Mesenchymal stem cell (in vitro differentiated cells and primary cell): ENCODE data around the gene CLIC4.
A peak's percentile ranks its signal among the peaks of the same experiment; 100 is the strongest.

Experiments
- DNase-seq: peaks from one replicate; pipeline ENCODE4 v3.0.0-alpha.2; 2013
- H2AFZ ChIP-seq: one replicate; pipeline ENCODE4 v1.6.1; 2013; ENCODE audit warnings: low read depth, mild to moderate bottlenecking, control low read depth, inconsistent platforms, low read length, moderate library complexity
- H2AK5ac ChIP-seq: 2 replicates; pipeline ENCODE4 v1.6.1; 2013; ENCODE audit warnings: low read length, moderate library complexity, mild to moderate bottlenecking, inconsistent platforms; ENCODE audit not compliant: severe bottlenecking
- H2BK120ac ChIP-seq: one replicate; pipeline ENCODE4 v1.6.1; 2013; ENCODE audit warnings: low read depth, mild to moderate bottlenecking, inconsistent platforms, low read length, moderate library complexity
- H2BK12ac ChIP-seq, 2 experiments: one replicate each; pipeline ENCODE4 v1.6.1; 2013; ENCODE audit warnings: inconsistent platforms in 2 of 2, low read length in 2 of 2, mild to moderate bottlenecking in 2 of 2, moderate library complexity in 2 of 2, control low read depth in 1 of 2
- H2BK15ac ChIP-seq: one replicate; pipeline ENCODE4 v1.6.1; 2013; ENCODE audit warnings: mild to moderate bottlenecking, low read depth, inconsistent platforms; ENCODE audit not compliant: poor library complexity, severe bottlenecking
- H2BK5ac ChIP-seq: 2 replicates; pipeline ENCODE4 v1.6.1; 2013; ENCODE audit warnings: low read depth, mild to moderate bottlenecking, low read length, control low read depth, inconsistent platforms; ENCODE audit not compliant: poor library complexity, severe bottlenecking
- H3K14ac ChIP-seq, 2 experiments: one replicate each; pipeline ENCODE4 v1.6.1; 2013; ENCODE audit warnings: inconsistent platforms in 2 of 2, low read length in 2 of 2, control low read depth in 1 of 2, mild to moderate bottlenecking in 1 of 2, moderate library complexity in 1 of 2
- H3K18ac ChIP-seq, 2 experiments: one replicate each; pipeline ENCODE4 v1.6.1; 2013; ENCODE audit warnings: inconsistent platforms in 2 of 2, low read length in 2 of 2, control low read depth in 1 of 2, low read depth in 1 of 2, mild to moderate bottlenecking in 1 of 2
- H3K23ac ChIP-seq, 2 experiments: one replicate each; pipeline ENCODE4 v1.6.1; 2013; ENCODE audit warnings: inconsistent platforms in 2 of 2, low read length in 2 of 2, mild to moderate bottlenecking in 2 of 2, moderate library complexity in 2 of 2, control low read depth in 1 of 2
- H3K27ac ChIP-seq: 2 replicates; pipeline ENCODE4 v1.5.1; 2013; ENCODE audit warnings: mild to moderate bottlenecking, moderate library complexity, low read length, control low read depth, inconsistent platforms; ENCODE audit not compliant: poor library complexity, severe bottlenecking
- H3K27me3 ChIP-seq, 2 experiments: 2 replicates each; pipeline versions ENCODE4 v1.6.1 to v1.7.0; 2013; ENCODE audit warnings: low read length in 2 of 2, mild to moderate bottlenecking in 2 of 2, moderate library complexity in 2 of 2, control low read depth in 1 of 2, inconsistent platforms in 1 of 2; ENCODE audit not compliant: control insufficient read depth in 1 of 2, insufficient read depth in 1 of 2
- H3K36me3 ChIP-seq, 2 experiments: 2 replicates each; pipeline versions ENCODE4 v1.6.1 to v1.7.0; 2013; ENCODE audit warnings: low read length in 2 of 2, control low read depth in 1 of 2, inconsistent platforms in 1 of 2, low read depth in 1 of 2, mild to moderate bottlenecking in 1 of 2; ENCODE audit not compliant: insufficient read depth in 2 of 2, control insufficient read depth in 1 of 2
- H3K4ac ChIP-seq, 2 experiments: one replicate each; pipeline ENCODE4 v1.6.1; 2013; ENCODE audit warnings: inconsistent platforms in 2 of 2, low read length in 2 of 2, mild to moderate bottlenecking in 2 of 2, moderate library complexity in 2 of 2, control low read depth in 1 of 2, low read depth in 1 of 2
- H3K4me1 ChIP-seq: 2 replicates; pipeline ENCODE4 v1.6.1; 2013; ENCODE audit warnings: low read depth, low read length, control low read depth; ENCODE audit not compliant: control insufficient read depth, insufficient read depth
- H3K4me2 ChIP-seq: 2 replicates; pipeline ENCODE4 v1.6.1; 2013; ENCODE audit warnings: low read length, mild to moderate bottlenecking, inconsistent platforms; ENCODE audit not compliant: poor library complexity, severe bottlenecking
- H3K4me3 ChIP-seq, 2 experiments: 2 replicates each; pipeline versions ENCODE4 v1.5.1 to v1.7.0; 2013; ENCODE audit warnings: low read length in 2 of 2, mild to moderate bottlenecking in 2 of 2, control low read depth in 1 of 2, low read depth in 1 of 2; ENCODE audit not compliant: insufficient read depth in 1 of 2
- H3K79me1 ChIP-seq: replicated peaks from 2 replicates; pipeline ENCODE4 v1.6.1; 2013; ENCODE audit warnings: mild to moderate bottlenecking, control low read depth, low read length, inconsistent platforms; ENCODE audit not compliant: poor library complexity, severe bottlenecking
- H3K9ac ChIP-seq: 2 replicates; pipeline ENCODE4 v1.7.0; 2013; ENCODE audit warnings: mild to moderate bottlenecking, low read length, moderate library complexity
- H3K9me3 ChIP-seq: 2 replicates; pipeline ENCODE4 v1.7.0; 2013; ENCODE audit warnings: mild to moderate bottlenecking, low read length; ENCODE audit not compliant: control insufficient read depth
- H4K8ac ChIP-seq: one replicate; pipeline ENCODE4 v1.6.1; 2013; ENCODE audit warnings: inconsistent platforms, mild to moderate bottlenecking, low read length, moderate library complexity
- H4K91ac ChIP-seq: one replicate; pipeline ENCODE4 v1.6.1; 2013; ENCODE audit warnings: mild to moderate bottlenecking, low read length, inconsistent platforms
- WGBS: methylation state at CpG from one replicate; pipeline ENCODE4 v1.1.7; 2013; ENCODE audit warnings: mixed read lengths; 5-methylcytosine and 5-hydroxymethylcytosine counted together

Gene CLIC4

DNA sequence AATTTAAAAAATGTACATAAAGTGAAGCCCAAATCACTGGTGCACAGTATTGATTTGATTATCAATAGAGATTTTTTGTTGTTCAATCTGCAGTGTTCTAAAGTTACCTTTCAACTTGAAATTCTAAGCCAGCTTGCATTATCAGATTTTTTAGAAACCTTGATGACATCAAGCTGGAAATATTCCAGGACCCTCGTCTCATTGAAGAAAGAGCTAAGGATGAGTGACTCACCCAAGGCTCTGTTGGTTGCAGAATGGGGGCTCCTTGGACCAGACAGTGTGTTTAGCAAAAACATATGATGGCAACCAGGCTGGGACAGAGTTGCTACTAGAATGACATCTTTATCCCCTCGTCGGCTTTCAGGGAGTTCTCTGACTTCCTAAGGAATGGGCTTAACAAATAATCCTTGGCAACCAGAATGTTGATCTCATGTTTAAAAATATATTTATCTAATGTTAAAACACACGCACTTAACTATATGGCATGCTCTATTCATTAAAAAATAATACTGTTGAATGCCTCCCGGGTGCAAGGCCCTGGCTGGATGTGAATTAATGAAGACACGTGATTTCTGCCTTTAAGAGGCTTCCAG lies 105.2 kb downstream of the CLIC4 start:
- Histone ChIP-seq H3K4me2 (no peak overlapping the region), H3K79me1 (no peaks in the 10 kb centered on the region), H3K18ac (no peak overlapping the region), H2BK15ac (no peak overlapping the region), H3K9me3 (no peaks in the 10 kb centered on the region), H2BK12ac (no peak overlapping the region), H4K91ac (no peak overlapping the region), H3K36me3 (peaks cover 9 to 20% of the 10 kb centered on the region in 2 experiments), H2BK120ac (no peak overlapping the region), H4K8ac (no peak overlapping the region), H3K9ac (no peak overlapping the region), H3K4me3 (no peak overlapping the region), H2AK5ac (no peak overlapping the region), H3K27ac (no peak overlapping the region), H2AFZ (no peak overlapping the region), H3K4me1 (peaks cover 14% of the 10 kb centered on the region), H3K4ac (no peak overlapping the region), H3K14ac (no peak overlapping the region), H3K27me3 (no peaks in the 10 kb centered on the region), H3K23ac (no peak overlapping the region), H2BK5ac (no peak overlapping the region)
- WGBS, result 73% methylated on average over 4 of the region's 6 CpGs
- peak; percentile 37 for DNase-seq

DNA sequence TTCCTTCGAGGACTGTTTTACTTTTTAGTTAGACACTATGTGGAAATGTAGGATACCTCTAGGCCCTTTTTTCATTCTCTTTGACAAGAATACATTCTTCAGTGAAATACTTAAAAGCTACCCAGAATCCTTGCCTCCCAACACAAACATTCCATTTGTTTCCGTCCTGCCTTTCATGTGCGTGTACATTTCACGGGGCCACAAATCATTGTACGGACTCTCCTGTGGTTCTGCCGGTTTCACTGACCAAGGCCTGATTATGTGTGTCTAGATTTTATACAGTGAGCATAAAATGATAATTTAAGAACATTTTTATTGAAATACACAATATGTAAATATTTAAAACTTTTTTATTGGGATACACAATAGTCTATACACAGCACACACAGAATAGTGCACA lies 108.4 kb downstream of the CLIC4 start:
- Histone ChIP-seq H2BK15ac (no peak overlapping the region), H3K27me3 (peaks cover 0 to 6% of the 10 kb centered on the region in 2 experiments), H3K9me3 (no peaks in the 10 kb centered on the region), H3K4me1 (peaks cover 4% of the 10 kb centered on the region), H3K9ac (no peak overlapping the region), H3K4me3 (no peak overlapping the region), H2BK12ac (no peak overlapping the region), H4K8ac (no peak overlapping the region), H3K36me3 (no peaks in the 10 kb centered on the region), H3K27ac (no peak overlapping the region), H3K79me1 (no peaks in the 10 kb centered on the region), H3K4ac (no peak overlapping the region), H2BK5ac (no peak overlapping the region), H4K91ac (no peak overlapping the region), H3K14ac (no peak overlapping the region), H3K4me2 (no peak overlapping the region), H3K18ac (no peak overlapping the region), H2BK120ac (no peak overlapping the region), H2AFZ (no peak overlapping the region), H3K23ac (no peak overlapping the region), H2AK5ac (no peak overlapping the region)
- no peak for DNase-seq
- 73% methylated on average over 4 of the region's 6 CpGs for WGBS

DNA sequence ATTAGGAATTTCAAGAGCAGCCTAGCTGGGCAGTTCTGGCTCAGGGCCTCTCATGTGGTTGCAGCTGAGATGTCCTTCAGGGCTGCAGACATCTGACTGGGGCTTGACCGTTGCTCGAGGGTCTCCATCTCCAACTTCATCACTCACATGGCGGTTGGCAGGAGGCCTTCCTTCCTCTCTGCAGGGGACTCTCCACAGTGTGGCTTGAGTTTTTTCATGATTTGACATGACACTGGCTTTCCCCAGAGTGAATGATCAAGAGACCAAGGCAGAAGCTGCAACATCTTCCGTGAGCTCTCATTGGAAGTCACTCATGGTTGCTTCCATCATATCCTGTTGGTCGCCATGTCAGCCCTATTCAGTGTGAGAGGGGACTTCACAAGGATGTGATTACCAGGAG lies 110.2 kb downstream of the CLIC4 start:
- 90% methylated on average over 4 of the region's 5 CpGs for WGBS

DNA sequence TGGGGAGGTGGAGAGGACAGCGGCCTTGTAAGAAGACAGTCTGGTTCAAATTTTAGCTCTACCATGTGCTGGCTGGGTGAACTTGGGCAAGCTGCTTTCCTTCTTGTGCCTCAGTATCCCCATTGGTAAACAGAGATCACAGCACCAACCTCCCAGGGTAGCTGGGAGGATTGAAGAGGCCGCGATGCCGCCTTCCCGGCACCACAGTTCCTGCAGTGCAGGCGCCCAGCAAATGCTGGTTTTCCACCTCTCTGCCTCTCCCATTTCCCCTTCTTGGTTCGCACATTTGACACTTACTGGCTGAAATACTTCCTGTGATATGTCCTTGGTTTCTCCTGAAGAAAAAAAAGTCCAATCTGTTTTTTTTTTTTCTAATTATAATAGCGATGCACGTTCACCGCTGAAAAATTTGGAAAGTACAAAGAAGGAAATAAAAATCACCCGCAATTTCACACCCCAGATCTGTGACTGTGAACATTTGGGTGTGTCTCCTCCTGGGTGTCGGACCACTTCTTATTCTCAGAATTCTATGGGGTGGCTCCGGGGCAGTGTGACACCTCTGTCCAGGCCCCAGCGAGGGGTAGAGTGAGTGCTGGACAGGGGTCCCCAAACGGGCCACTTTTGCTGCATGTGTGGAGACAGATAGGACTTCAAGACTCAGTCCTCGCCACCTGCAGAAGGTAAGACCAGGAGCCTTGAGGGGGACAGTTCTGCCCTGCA lies 111.7 kb downstream of the CLIC4 start:
- Histone ChIP-seq H3K23ac (no peak overlapping the region), H4K91ac (no peak overlapping the region), H2BK120ac (no peak overlapping the region), H2AK5ac (no peak overlapping the region), H3K79me1 (no peaks in the 10 kb centered on the region), H2BK12ac (no peak overlapping the region), H3K27me3 (peaks cover 16 to 27% of the 10 kb centered on the region in 2 experiments), H3K4me3 (no peak overlapping the region), H4K8ac (no peak overlapping the region), H3K4me2 (no peak overlapping the region), H2BK5ac (no peak overlapping the region), H3K18ac (no peak overlapping the region), H3K9me3 (no peaks in the 10 kb centered on the region), H3K36me3 (no peaks in the 10 kb centered on the region), H2BK15ac (no peak overlapping the region), H3K27ac (no peak overlapping the region), H3K9ac (no peak overlapping the region), H3K4ac (no peak overlapping the region), H3K4me1 (no peaks in the 10 kb centered on the region), H2AFZ (no peak overlapping the region), H3K14ac (no peak overlapping the region)
- 88% methylated on average over 16 of the region's 16 CpGs for WGBS
- no peak for DNase-seq

More for the DNA sequence above, 110.2 kb downstream of the CLIC4 start:
- Histone ChIP-seq H2BK15ac (no peak overlapping the region), H2BK5ac (no peak overlapping the region), H4K91ac (no peak overlapping the region), H4K8ac (no peak overlapping the region), H3K4ac (no peak overlapping the region), H3K14ac (no peak overlapping the region), H2BK12ac (no peak overlapping the region), H3K4me2 (no peak overlapping the region), H3K18ac (no peak overlapping the region), H3K23ac (no peak overlapping the region), H3K36me3 (no peaks in the 10 kb centered on the region), H3K4me1 (no peaks in the 10 kb centered on the region), H3K9ac (no peak overlapping the region), H2AK5ac (no peak overlapping the region), H3K27ac (no peak overlapping the region), H2AFZ (no peak overlapping the region), H2BK120ac (no peak overlapping the region), H3K27me3 (peaks cover under 1 to 13% of the 10 kb centered on the region in 2 experiments), H3K79me1 (no peaks in the 10 kb centered on the region), H3K9me3 (no peaks in the 10 kb centered on the region), H3K4me3 (no peak overlapping the region)
- no peak for DNase-seq
